CD14-positive monocyte (primary cell): ENCODE results near the gene MASP1. TPM values are rescaled to one million over a fixed set of nuclear protein-coding genes. Genes with fewer than 3 reads are reported as not detected.

Source experiments
- DNase-seq, 3 donors: peaks; one replicate each; pipeline ENCODE4 v3.0.0-alpha.2; 2011 to 2022
- H2AFZ ChIP-seq: 2 replicates; pipeline ENCODE4 v1.6.0; 2012; ENCODE audit warnings: mild to moderate bottlenecking, low read depth, low read length, inconsistent platforms; ENCODE audit not compliant: insufficient read depth, poor library complexity, severe bottlenecking
- H3K27ac ChIP-seq, 2 donors: 1 replicate in 1 of 2; 2 replicates in 1 of 2; pipeline ENCODE4 v1.5.1; 2012 to 2013; ENCODE audit warnings: low read length in 2 of 2, control low read depth in 1 of 2, inconsistent platforms in 1 of 2, low read depth in 1 of 2, mild to moderate bottlenecking in 1 of 2
- H3K27me3 ChIP-seq, 2 donors: one replicate each; pipeline versions ENCODE4 v1.6.0 to v1.6.1; 2011 to 2013; ENCODE audit warnings: low read length in 2 of 2; ENCODE audit not compliant: control insufficient read depth in 2 of 2, insufficient read depth in 2 of 2
- H3K36me3 ChIP-seq, 2 donors: replicated peaks in 1 of 2; 1 replicate in 1 of 2; 2 replicates in 1 of 2; pipeline versions ENCODE4 v1.5.1 to v1.6.1; 2012 to 2013; ENCODE audit warnings: low read length in 2 of 2, control low read depth in 1 of 2, inconsistent platforms in 1 of 2, mild to moderate bottlenecking in 1 of 2; ENCODE audit not compliant: insufficient read depth in 2 of 2, control insufficient read depth in 1 of 2
- H3K4me1 ChIP-seq, 2 donors: 1 replicate in 1 of 2; 2 replicates in 1 of 2; pipeline versions ENCODE4 v1.5.1 to v1.6.1; 2012 to 2013; ENCODE audit warnings: low read length in 2 of 2, control low read depth in 1 of 2, inconsistent platforms in 1 of 2, mild to moderate bottlenecking in 1 of 2, moderate library complexity in 1 of 2; ENCODE audit not compliant: insufficient read depth in 2 of 2, control insufficient read depth in 1 of 2
- H3K4me2 ChIP-seq: replicated peaks from 2 replicates; pipeline ENCODE3; 2012; ENCODE audit warnings: low read length, moderate library complexity, mild to moderate bottlenecking; ENCODE audit not compliant: poor library complexity, severe bottlenecking; ENCODE audit errors: extremely low read depth
- H3K4me3 ChIP-seq, 3 experiments: fragments of 200-600 bp in 1 of 3; sonication (generic) in 1 of 3; replicated peaks in 1 of 3; 1 replicate in 2 of 3; 2 replicates in 1 of 3; pipeline ENCODE4 v1.5.1; 2011 to 2013; ENCODE audit warnings: low read length in 3 of 3, mild to moderate bottlenecking in 3 of 3, control low read depth in 2 of 3, low read depth in 2 of 3, inconsistent platforms in 1 of 3, moderate library complexity in 1 of 3
- H3K79me2 ChIP-seq: 2 replicates; pipeline ENCODE4 v1.6.0; 2012; ENCODE audit warnings: mild to moderate bottlenecking, control low read depth, inconsistent platforms, low read length, moderate library complexity; ENCODE audit not compliant: insufficient read depth
- H3K9ac ChIP-seq: 2 replicates; pipeline ENCODE4 v1.6.0; 2017; ENCODE audit warnings: low read length, mild to moderate bottlenecking; ENCODE audit not compliant: insufficient read depth, poor library complexity, severe bottlenecking
- H3K9me3 ChIP-seq, 2 donors: replicated peaks in 1 of 2; 1 replicate in 1 of 2; 2 replicates in 1 of 2; pipeline versions ENCODE4 v1.5.1 to v1.6.1; 2012 to 2013; ENCODE audit warnings: low read length in 2 of 2, control low read depth in 1 of 2; ENCODE audit not compliant: control insufficient read depth in 1 of 2, insufficient read depth in 1 of 2
- H4K20me1 ChIP-seq: 2 replicates; pipeline ENCODE4 v1.6.0; 2012; ENCODE audit warnings: mild to moderate bottlenecking, low read length, control low read depth, moderate library complexity; ENCODE audit not compliant: insufficient read depth
- H3K27ac Mint-ChIP-seq, 7 donors: one replicate each; pipeline ENCODE4 v1.8.0; 2020; ENCODE audit warnings: mild to moderate bottlenecking in 7 of 7, mixed read lengths in 7 of 7, moderate library complexity in 6 of 7, inconsistent platforms in 2 of 7
- H3K27me3 Mint-ChIP-seq, 3 donors: one replicate each; pipeline ENCODE4 v1.8.0; 2021 to 2022; ENCODE audit warnings: low read depth in 3 of 3, mild to moderate bottlenecking in 3 of 3, mixed read lengths in 3 of 3, moderate library complexity in 3 of 3, inconsistent platforms in 1 of 3
- H3K36me3 Mint-ChIP-seq, 2 donors: one replicate each; pipeline ENCODE4 v1.8.0; 2020; ENCODE audit warnings: mixed read lengths in 2 of 2, inconsistent platforms in 1 of 2, mild to moderate bottlenecking in 1 of 2
- H3K4me1 Mint-ChIP-seq: one replicate; pipeline ENCODE4 v1.8.0; 2020; ENCODE audit warnings: mild to moderate bottlenecking, mixed read lengths
- H3K4me3 Mint-ChIP-seq, 2 donors: one replicate each; pipeline ENCODE4 v1.8.0; 2020; ENCODE audit warnings: mild to moderate bottlenecking in 2 of 2, mixed read lengths in 2 of 2, moderate library complexity in 1 of 2
- H3K9me3 Mint-ChIP-seq, 7 donors: one replicate each; pipeline ENCODE4 v1.8.0; 2020 to 2022; ENCODE audit warnings: mixed read lengths in 7 of 7, mild to moderate bottlenecking in 6 of 7, moderate library complexity in 6 of 7, inconsistent platforms in 2 of 7
- CTCF ChIP-seq: fragments of 200-600 bp; IDR thresholded peaks from one replicate; pipeline ENCODE4 v1.8.0; 2022; ENCODE audit warnings: antibody characterized with exemption, mild to moderate bottlenecking
- WGBS: methylation state at CpG from one replicate; pipeline ENCODE4 v1.1.5; 2013; ENCODE audit warnings: missing lambda C conversion rate; ENCODE audit not compliant: insufficient coverage; 5-methylcytosine and 5-hydroxymethylcytosine counted together
- intact Hi-C, 2 donors: fragments of 100-400 bp; cut with micrococcal nuclease; formaldehyde crosslinking; loops; one replicate each; pipeline versions ENCODE4 v1.15.0 to v1.15.1; 2023
- polyA plus RNA-seq, 3 donors: library from polyadenylated mRNA; depleted of rRNA in 1 of 3; unstranded in 2 of 3; stranded (reverse) in 1 of 3; fragments of 300-500 nt in 2 of 3; fragments of >200 nt in 1 of 3; fragmentation: Illumina TruSeq in 2 of 3; gene quantifications; 1 replicate in 2 of 3; 2 replicates in 1 of 3; pipeline ENCODE4 v1.2.3, GENCODE V29; 2012 to 2021

MASP1 gene
- polyA plus RNA-seq, 3 donors, result not detected

GRCh38 chr3:187310954-187311470, 19.5 kb upstream of the MASP1 start:
- peaks cover 0 to 3% (median 0%) of the 10 kb centered on the region in 7 donors for H3K9me3 Mint-ChIP-seq
- TF ChIP-seq CTCF, result no peak
- no peak overlapping the region for H2AFZ ChIP-seq
- H3K27ac ChIP-seq, result no peak overlapping the region
- H3K9ac ChIP-seq, result no peak overlapping the region
- no peaks in the 10 kb centered on the region for H3K4me1 ChIP-seq
- no peak overlapping the region for H3K4me2 ChIP-seq
- H3K4me3 Mint-ChIP-seq, result no peak overlapping the region
- no peaks in the 10 kb centered on the region for H3K4me1 Mint-ChIP-seq
- DNase-seq, result no peak
- H3K27me3 Mint-ChIP-seq, result peaks cover 6 to 18% (median 9%) of the 10 kb centered on the region in 3 donors
- H3K27me3 ChIP-seq, result peaks cover 0 to 2% of the 10 kb centered on the region in 2 donors
- no peaks in the 10 kb centered on the region for H3K9me3 ChIP-seq
- WGBS, result 100% methylated on average over 1 of the region's 2 CpGs
- intact Hi-C loops, result loop anchor here in 1 of 2 donors (10.0 kb wide), 1 partner anchor 404 kb away; no protein-coding TSS in a partner anchor
- H3K36me3 ChIP-seq, result no peaks in the 10 kb centered on the region
- no peaks in the 10 kb centered on the region for H3K79me2 ChIP-seq
- H3K4me3 ChIP-seq, result no peak overlapping the region
- H4K20me1 ChIP-seq, result no peaks in the 10 kb centered on the region
- no peak overlapping the region for H3K27ac Mint-ChIP-seq
- H3K36me3 Mint-ChIP-seq, result no peaks in the 10 kb centered on the region

GRCh38 chr3:187310226-187310625, 18.7 kb upstream of the MASP1 start:
- Mint-ChIP-seq H3K9me3 (peaks cover 0 to 3% (median 0%) of the 10 kb centered on the region in 7 donors), H3K27me3 (peaks cover 6 to 16% (median 11%) of the 10 kb centered on the region in 3 donors), H3K36me3 (no peaks in the 10 kb centered on the region), H3K27ac (no peak overlapping the region), H3K4me3 (no peak overlapping the region), H3K4me1 (no peaks in the 10 kb centered on the region)
- no peak for TF ChIP-seq CTCF
- Histone ChIP-seq H2AFZ (no peak overlapping the region), H4K20me1 (no peaks in the 10 kb centered on the region), H3K27me3 (peaks cover 0 to 2% of the 10 kb centered on the region in 2 donors), H3K36me3 (no peaks in the 10 kb centered on the region), H3K4me3 (no peak overlapping the region), H3K9ac (no peak overlapping the region), H3K4me1 (no peaks in the 10 kb centered on the region), H3K79me2 (no peaks in the 10 kb centered on the region), H3K4me2 (no peak overlapping the region), H3K9me3 (no peaks in the 10 kb centered on the region), H3K27ac (no peak overlapping the region)
- intact Hi-C loops, result loop anchor here in 1 of 2 donors (10.0 kb wide), 1 partner anchor 405 kb away; no protein-coding TSS in a partner anchor
- no peak for DNase-seq
